NB4 (cell line): Measurements from ENCODE around the gene OR52L1.

Experiments used
- DNase-seq: peaks from one replicate; pipeline ENCODE4 v3.0.0; 2010; ENCODE audit warnings: low read depth
- H3K4me3 ChIP-seq: one replicate; pipeline ENCODE4 v1.5.1; 2011; ENCODE audit warnings: mild to moderate bottlenecking, low read depth, low read length, moderate library complexity
- MYC ChIP-seq: IDR thresholded peaks from 2 replicates; pipeline ENCODE4 v1.6.1; 2011; ENCODE audit warnings: low read depth, low read length
- POLR2A ChIP-seq: IDR thresholded peaks from 2 replicates; pipeline ENCODE4 v1.6.1; 2011; ENCODE audit warnings: mild to moderate bottlenecking; ENCODE audit not compliant: insufficient read length; ENCODE audit errors: extremely low read depth
- TF ChIP-seq, protein P1 (sequence below): IDR thresholded peaks from one replicate; pipeline ENCODE4 v1.5.1; 2012; ENCODE audit warnings: low read depth, low read length
- TF ChIP-seq, protein P2 (sequence below): IDR thresholded peaks from 2 replicates; pipeline ENCODE4 v1.6.1; 2011; ENCODE audit warnings: low read depth, low read length

Gene OR52L1

DNA sequence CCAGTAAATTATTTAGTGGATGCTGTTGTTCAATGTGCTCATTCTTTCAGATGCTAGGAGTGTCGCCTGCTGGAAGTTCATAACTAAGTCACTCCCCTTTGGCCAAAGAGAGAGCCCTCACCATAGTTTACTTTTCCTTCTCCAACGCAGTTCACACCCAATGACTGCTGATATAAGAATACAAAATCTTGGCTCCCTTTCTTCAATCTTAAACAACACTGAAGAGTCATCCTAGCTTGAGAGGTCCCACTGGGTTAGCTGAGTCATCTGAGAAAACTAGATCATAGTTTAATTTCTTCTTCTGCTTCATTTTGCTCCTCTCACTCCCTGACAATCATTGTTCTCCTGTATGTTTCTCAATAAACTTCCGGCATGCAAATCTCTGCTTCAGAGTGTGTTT lies 5.4 kb upstream of the OR52L1 start:
- no peak for TF ChIP-seq POLR2A
- TF ChIP-seq MYC, result no peak
- TF ChIP-seq, protein P1, sequence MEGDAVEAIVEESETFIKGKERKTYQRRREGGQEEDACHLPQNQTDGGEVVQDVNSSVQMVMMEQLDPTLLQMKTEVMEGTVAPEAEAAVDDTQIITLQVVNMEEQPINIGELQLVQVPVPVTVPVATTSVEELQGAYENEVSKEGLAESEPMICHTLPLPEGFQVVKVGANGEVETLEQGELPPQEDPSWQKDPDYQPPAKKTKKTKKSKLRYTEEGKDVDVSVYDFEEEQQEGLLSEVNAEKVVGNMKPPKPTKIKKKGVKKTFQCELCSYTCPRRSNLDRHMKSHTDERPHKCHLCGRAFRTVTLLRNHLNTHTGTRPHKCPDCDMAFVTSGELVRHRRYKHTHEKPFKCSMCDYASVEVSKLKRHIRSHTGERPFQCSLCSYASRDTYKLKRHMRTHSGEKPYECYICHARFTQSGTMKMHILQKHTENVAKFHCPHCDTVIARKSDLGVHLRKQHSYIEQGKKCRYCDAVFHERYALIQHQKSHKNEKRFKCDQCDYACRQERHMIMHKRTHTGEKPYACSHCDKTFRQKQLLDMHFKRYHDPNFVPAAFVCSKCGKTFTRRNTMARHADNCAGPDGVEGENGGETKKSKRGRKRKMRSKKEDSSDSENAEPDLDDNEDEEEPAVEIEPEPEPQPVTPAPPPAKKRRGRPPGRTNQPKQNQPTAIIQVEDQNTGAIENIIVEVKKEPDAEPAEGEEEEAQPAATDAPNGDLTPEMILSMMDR, result no peak
- TF ChIP-seq, protein P2, sequence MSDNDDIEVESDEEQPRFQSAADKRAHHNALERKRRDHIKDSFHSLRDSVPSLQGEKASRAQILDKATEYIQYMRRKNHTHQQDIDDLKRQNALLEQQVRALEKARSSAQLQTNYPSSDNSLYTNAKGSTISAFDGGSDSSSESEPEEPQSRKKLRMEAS, result no peak
- DNase-seq, result no peak
- no peak overlapping the region for H3K4me3 ChIP-seq

DNA sequence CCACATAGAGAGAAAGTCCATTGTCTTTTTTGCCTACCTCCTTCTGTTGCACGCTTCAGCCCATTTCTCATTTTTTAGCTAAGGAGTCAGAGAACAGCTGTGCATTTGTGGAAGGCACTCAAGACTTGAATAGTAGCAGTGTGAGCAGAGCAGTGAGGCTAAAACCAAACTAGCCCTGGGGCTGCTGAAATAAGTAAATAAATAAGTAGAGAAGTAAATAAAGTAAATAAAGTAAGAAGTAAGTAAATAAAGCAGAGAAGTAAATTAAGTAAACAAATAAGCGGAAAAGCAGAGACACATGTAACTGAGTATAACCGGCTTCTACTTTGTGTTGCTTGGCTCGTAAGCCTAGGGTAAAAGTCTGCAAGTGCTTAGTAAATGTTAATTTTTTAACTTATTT lies 2.4 kb upstream of the OR52L1 start:
- no peak overlapping the region for H3K4me3 ChIP-seq
- no peak for DNase-seq
- TF ChIP-seq, protein P1, result no peak
- no peak for TF ChIP-seq MYC
- TF ChIP-seq, protein P2, result no peak
- no peak for TF ChIP-seq POLR2A

DNA sequence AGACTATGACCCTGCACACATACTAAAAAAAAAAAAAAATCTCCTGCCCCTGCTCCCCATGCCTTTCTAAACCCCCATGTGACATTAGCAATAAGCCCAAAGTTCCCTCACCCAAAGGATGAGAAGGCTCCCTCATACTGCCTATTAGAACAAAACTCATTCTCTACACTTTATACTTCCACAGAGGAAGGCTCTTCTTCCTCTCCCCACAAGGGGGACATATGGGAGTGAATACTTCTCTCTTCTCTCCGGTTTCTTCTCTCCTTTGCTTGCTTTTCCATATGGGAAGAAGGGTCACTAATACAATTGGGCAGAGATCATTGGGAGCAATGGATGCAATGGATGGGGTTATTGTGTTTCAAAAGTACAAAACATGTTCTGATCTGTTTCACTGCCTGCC lies 3.3 kb downstream of the OR52L1 start:
- H3K4me3 ChIP-seq, result no peak overlapping the region
- no peak for TF ChIP-seq MYC
- TF ChIP-seq, protein P2, result no peak
- TF ChIP-seq, protein P1, result peak; percentile 11
- no peak for TF ChIP-seq POLR2A
- DNase-seq, result no peak

DNA sequence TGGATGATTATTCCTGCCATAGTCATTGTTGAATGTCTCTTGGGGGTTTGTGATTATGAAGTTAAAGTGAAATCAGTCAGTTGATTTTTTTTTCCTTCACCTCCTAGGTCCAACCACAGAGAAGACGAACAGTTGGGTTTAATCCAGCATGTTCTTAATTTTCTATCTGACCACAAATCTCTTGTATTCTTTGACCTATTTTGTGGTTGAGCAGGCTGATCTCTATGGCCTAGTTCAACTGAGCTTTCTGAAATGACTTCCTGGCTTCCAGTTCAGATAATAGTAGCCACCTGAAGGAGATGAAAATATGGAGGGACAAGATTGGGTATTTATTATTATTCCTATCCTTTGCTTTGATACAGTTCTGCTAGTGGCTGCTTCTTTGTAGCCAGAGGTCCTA lies 13.3 kb downstream of the OR52L1 start:
- H3K4me3 ChIP-seq, result no peak overlapping the region
- TF ChIP-seq, protein P2, result no peak
- TF ChIP-seq POLR2A, result no peak
- DNase-seq, result no peak

DNA sequence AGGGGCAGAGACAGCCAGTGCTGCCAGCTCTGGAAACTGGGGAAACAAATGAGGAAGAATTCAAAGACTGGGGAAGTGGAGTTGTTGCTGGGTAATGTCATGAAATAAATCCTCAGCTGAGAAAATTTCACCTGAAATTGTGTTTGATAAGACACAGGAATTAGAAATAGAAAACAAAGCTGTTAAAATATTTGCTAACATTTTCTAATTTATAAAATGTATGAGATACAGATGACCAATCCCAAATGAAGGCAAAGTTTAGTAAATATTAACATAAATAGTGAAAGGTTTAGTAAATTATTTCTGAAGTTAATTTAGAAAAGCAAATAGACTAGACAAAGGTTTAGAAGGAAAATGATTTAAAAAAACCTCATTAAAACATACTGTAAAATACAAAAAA lies 18.4 kb downstream of the OR52L1 start, which contains the start of gene OR56A5:
Gene OR56A5 (minus strand): TSS at position 101 of the 400 bp plus-strand sequence. CDS start 0 bp downstream, at position 101.
- no peak for DNase-seq
- TF ChIP-seq, protein P1, result no peak
- TF ChIP-seq, protein P2, result no peak
- TF ChIP-seq POLR2A (no peak), MYC (no peak)
- no peak within 1 kb of the TSS for H3K4me3 ChIP-seq

DNA sequence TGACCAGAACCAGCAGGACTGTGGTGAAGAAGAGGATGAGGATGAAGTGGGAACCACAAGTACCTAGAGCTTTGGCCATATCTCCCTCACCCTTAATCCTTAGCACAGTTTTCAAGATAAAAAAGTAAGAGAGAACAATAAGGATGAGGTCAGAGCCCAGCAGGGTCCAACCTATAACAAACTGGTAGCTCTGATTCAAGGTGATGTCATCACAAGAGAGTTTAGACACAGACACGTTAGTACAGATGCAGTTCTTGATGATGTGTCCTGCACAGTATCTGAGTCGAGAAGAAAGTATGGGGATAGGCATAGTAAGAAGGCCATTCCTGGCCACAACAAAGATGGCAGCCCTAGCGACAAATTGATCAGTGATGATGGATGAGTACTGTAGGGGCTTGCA lies 19.1 kb downstream of the OR52L1 start:
- H3K4me3 ChIP-seq, result no peak overlapping the region
- DNase-seq, result no peak
- TF ChIP-seq, protein P1, result no peak
- TF ChIP-seq, protein P2, result no peak
- TF ChIP-seq MYC (no peak), POLR2A (no peak)
